Subcutaneous abdominal adipose tissue (tissue), 5 donors: ENCODE data around the gene DNAJC30.
"Not testable (repeated sequence)": the region's sequence is repeated elsewhere in the genome, so short reads cannot be mapped to it uniquely, and the experiment has no call there.

Experiments used
- H3K27ac ChIP-seq: one replicate; pipeline ENCODE4 v1.7.0; 2013; ENCODE audit warnings: low read depth, mild to moderate bottlenecking, inconsistent platforms, low read length, moderate library complexity
- H3K27me3 ChIP-seq, 5 donors: one replicate each; pipeline ENCODE4 v1.7.0; 2013; ENCODE audit warnings: low read length in 5 of 5, inconsistent platforms in 1 of 5; ENCODE audit not compliant: control insufficient read depth in 5 of 5, insufficient read depth in 4 of 5
- H3K36me3 ChIP-seq, 5 donors: one replicate each; pipeline ENCODE4 v1.7.0; 2013; ENCODE audit warnings: low read length in 5 of 5; ENCODE audit not compliant: control insufficient read depth in 5 of 5, insufficient read depth in 5 of 5
- H3K4me1 ChIP-seq, 5 donors: one replicate each; pipeline ENCODE4 v1.7.0; 2013; ENCODE audit warnings: low read length in 5 of 5, mild to moderate bottlenecking in 3 of 5, moderate library complexity in 1 of 5; ENCODE audit not compliant: control insufficient read depth in 5 of 5, insufficient read depth in 5 of 5
- H3K4me3 ChIP-seq, 5 donors: one replicate each; pipeline ENCODE4 v1.7.0; 2013; ENCODE audit warnings: low read length in 5 of 5, low read depth in 1 of 5
- H3K9ac ChIP-seq, 5 donors: one replicate each; pipeline ENCODE4 v1.7.0; 2013; ENCODE audit warnings: low read length in 5 of 5, mild to moderate bottlenecking in 4 of 5, moderate library complexity in 3 of 5
- H3K9me3 ChIP-seq, 5 donors: one replicate each; pipeline ENCODE4 v1.7.0; 2013; ENCODE audit warnings: low read length in 5 of 5; ENCODE audit not compliant: control insufficient read depth in 5 of 5
- donor health status: healthy.
- donor health status: healthy.
- donor health status: healthy.
- donor health status: healthy.
- donor health status: healthy.

DNAJC30 gene

GRCh38 chr7:73720443-73720842 lies 37.2 kb upstream of the DNAJC30 start:
- H3K9me3 ChIP-seq, H3K4me3 ChIP-seq, H3K36me3 ChIP-seq, H3K27me3 ChIP-seq, H3K27ac ChIP-seq, H3K9ac ChIP-seq: not testable (repeated sequence)
- H3K4me1 ChIP-seq = peaks cover 5 to 52% (median 35%) of the 10 kb centered on the region in 5 donors

- H3K27ac ChIP-seq = no peak overlapping the region
- peaks cover 5 to 54% (median 35%) of the 10 kb centered on the region in 5 donors for H3K4me1 ChIP-seq
- H3K27me3 ChIP-seq = no peaks in the 10 kb centered on the region
- peaks cover 0 to 4% (median 0%) of the 10 kb centered on the region in 5 donors for H3K36me3 ChIP-seq
- peak overlapping the region in 4 of 5 donors; percentile 36 to 61 (median 47) for H3K4me3 ChIP-seq
- no peaks in the 10 kb centered on the region for H3K9me3 ChIP-seq
- H3K9ac ChIP-seq = no peak overlapping the region
These were observed 36.5 kb upstream of the DNAJC30 start for GRCh38 chr7:73719806-73720169.

GRCh38 chr7:73718905-73719805 lies 35.9 kb upstream of the DNAJC30 start, which contains the start of gene STX1A:
STX1A (minus strand) TSS chr7:73719669; CDS start chr7:73719631, 38 bp downstream.
- H3K36me3 ChIP-seq = peaks cover 0 to 4% (median 0%) of the 10 kb centered on the region in 5 donors

GRCh38 chr7:73718438-73718881 lies 35.2 kb upstream of the DNAJC30 start:
- no peak overlapping the region for H3K27ac ChIP-seq

More at GRCh38 chr7:73718905-73719805, 35.9 kb upstream of the DNAJC30 start, which contains the start of gene STX1A:
- H3K9me3 ChIP-seq = no peaks in the 10 kb centered on the region
- H3K4me3 ChIP-seq = peak within 1 kb of the TSS; percentile 35 to 77 (median 69)
- peak within 1 kb of the TSS in 4 of 5 donors; percentile 60 to 80 (median 74) for H3K9ac ChIP-seq
- no peaks in the 10 kb centered on the region for H3K27me3 ChIP-seq
- peaks cover 5 to 54% (median 35%) of the 10 kb centered on the region in 5 donors for H3K4me1 ChIP-seq
- H3K27ac ChIP-seq = no peak within 1 kb of the TSS

GRCh38 chr7:73717991-73718405 lies 34.7 kb upstream of the DNAJC30 start:
- Histone ChIP-seq H3K27me3 (no peaks in the 10 kb centered on the region), H3K4me3 (peak overlapping the region in 2 of 5 donors; percentile 69 to 77), H3K4me1 (peaks cover 5 to 54% (median 35%) of the 10 kb centered on the region in 5 donors), H3K9me3 (no peaks in the 10 kb centered on the region), H3K36me3 (peaks cover 0 to 4% (median 0%) of the 10 kb centered on the region in 5 donors), H3K9ac (peak overlapping the region in 2 of 5 donors; percentile 30 to 80), H3K27ac (no peak overlapping the region)

More at GRCh38 chr7:73718438-73718881, 35.2 kb upstream of the DNAJC30 start:
- Histone ChIP-seq H3K4me1 (peaks cover 5 to 54% (median 35%) of the 10 kb centered on the region in 5 donors), H3K9ac (peak overlapping the region in 3 of 5 donors; percentile 60 to 80 (median 73)), H3K36me3 (peaks cover 0 to 4% (median 0%) of the 10 kb centered on the region in 5 donors), H3K4me3 (peak overlapping the region in 4 of 5 donors; percentile 67 to 77 (median 73)), H3K27me3 (no peaks in the 10 kb centered on the region), H3K9me3 (no peaks in the 10 kb centered on the region)

- peaks cover 5 to 54% (median 35%) of the 10 kb centered on the region in 5 donors for H3K4me1 ChIP-seq
- no peak overlapping the region for H3K27ac ChIP-seq
- peaks cover 0 to 4% (median 0%) of the 10 kb centered on the region in 5 donors for H3K36me3 ChIP-seq
- H3K9ac ChIP-seq = peak overlapping the region in 1 of 5 donors; percentile 35
- no peaks in the 10 kb centered on the region for H3K27me3 ChIP-seq
- no peak overlapping the region for H3K4me3 ChIP-seq
- no peaks in the 10 kb centered on the region for H3K9me3 ChIP-seq
These were observed 34.0 kb upstream of the DNAJC30 start for GRCh38 chr7:73717025-73717807.

GRCh38 chr7:73716318-73716890 lies 33.2 kb upstream of the DNAJC30 start:
- Histone ChIP-seq H3K9me3 (no peaks in the 10 kb centered on the region), H3K27me3 (no peaks in the 10 kb centered on the region), H3K27ac (no peak overlapping the region), H3K4me3 (no peak overlapping the region), H3K9ac (peak overlapping the region in 1 of 5 donors; percentile 35), H3K36me3 (peaks cover 0 to 4% (median 0%) of the 10 kb centered on the region in 5 donors), H3K4me1 (peaks cover 3 to 51% (median 37%) of the 10 kb centered on the region in 5 donors)

- H3K9ac ChIP-seq = no peak overlapping the region
- no peak overlapping the region for H3K4me3 ChIP-seq
- H3K9me3 ChIP-seq = no peaks in the 10 kb centered on the region
- H3K4me1 ChIP-seq = peaks cover 3 to 52% (median 39%) of the 10 kb centered on the region in 5 donors
- H3K27me3 ChIP-seq = no peaks in the 10 kb centered on the region
- H3K27ac ChIP-seq = no peak overlapping the region
- peaks cover 0 to 4% (median 0%) of the 10 kb centered on the region in 5 donors for H3K36me3 ChIP-seq
These were observed 32.5 kb upstream of the DNAJC30 start for GRCh38 chr7:73715648-73716317.

GRCh38 chr7:73713319-73713718 lies 30.1 kb upstream of the DNAJC30 start:
- H3K27me3 ChIP-seq, H3K36me3 ChIP-seq, H3K9me3 ChIP-seq, H3K27ac ChIP-seq, H3K4me3 ChIP-seq: not testable (repeated sequence)
- Histone ChIP-seq H3K4me1 (peaks cover 3 to 36% (median 24%) of the 10 kb centered on the region in 5 donors), H3K9ac (peak overlapping the region in 1 of 5 donors; percentile 20)
